H1 (cell line): ENCODE data around the gene BHMT2. TPM values are rescaled to one million over a fixed set of nuclear protein-coding genes. Genes with fewer than 3 reads are reported as not detected.

Experiments used
- CTCF ChIA-PET: fragments of 300-600 bp; sonication (Branson Sonifier 250); formaldehyde crosslinking; loops from one replicate; lab custom pipeline; 2021; ENCODE audit not compliant: partially characterized antibody; lab: Charles Lee
- POLR2A ChIA-PET: fragments of 300-600 bp; sonication (Branson Sonifier 250); formaldehyde crosslinking; loops from one replicate; lab custom pipeline; 2021; ENCODE audit warnings: inconsistent platforms; ENCODE audit not compliant: partially characterized antibody; lab: Charles Lee
- DNase-seq, 2 experiments: peaks; one replicate each; pipeline versions ENCODE4 v3.0.0 to v3.0.0-alpha.2; 2010 to 2022; ENCODE audit warnings: low spot score in 2 of 2, low read depth in 1 of 2, mixed read lengths in 1 of 2
- FAIRE-seq: peaks from 2 replicates; lab custom pipeline; 2011; peaks lifted over from hg19 to GRCh38; lab: Jason Lieb, UNC
- H2AFZ ChIP-seq: 2 replicates; pipeline ENCODE4 v1.8.1; 2012; ENCODE audit warnings: low read length, inconsistent platforms
- H2AK5ac ChIP-seq: 2 replicates; pipeline ENCODE4 v1.6.1; 2013; ENCODE audit warnings: low read depth, low read length
- H2BK120ac ChIP-seq: replicated peaks from 2 replicates; pipeline ENCODE3; 2013; ENCODE audit warnings: low read depth, low read length, inconsistent platforms
- H2BK12ac ChIP-seq: 2 replicates; pipeline ENCODE4 v1.6.1; 2013; ENCODE audit warnings: low read depth, low read length
- H2BK15ac ChIP-seq: 2 replicates; pipeline ENCODE4 v1.6.1; 2013; ENCODE audit warnings: low read length
- H2BK20ac ChIP-seq: 2 replicates; pipeline ENCODE4 v1.6.1; 2013; ENCODE audit warnings: low read length
- H2BK5ac ChIP-seq: 2 replicates; pipeline ENCODE4 v1.6.1; 2013; ENCODE audit warnings: low read depth, low read length
- H3K14ac ChIP-seq: 2 replicates; pipeline ENCODE4 v1.6.1; 2013; ENCODE audit warnings: inconsistent platforms; ENCODE audit not compliant: insufficient read length
- H3K18ac ChIP-seq: 2 replicates; pipeline ENCODE4 v1.6.1; 2013; ENCODE audit warnings: low read length; ENCODE audit errors: extremely low read depth
- H3K23ac ChIP-seq: 2 replicates; pipeline ENCODE4 v1.6.1; 2013; ENCODE audit warnings: inconsistent platforms; ENCODE audit not compliant: insufficient read length
- H3K23me2 ChIP-seq: 2 replicates; pipeline ENCODE4 v1.6.1; 2013; ENCODE audit warnings: low read depth, low read length
- H3K27ac ChIP-seq: 2 replicates; pipeline ENCODE4 v1.6.1; 2011; ENCODE audit warnings: low read depth, low read length, inconsistent platforms
- H3K27me3 ChIP-seq, 4 experiments: replicated peaks in 1 of 4; 1 replicate in 1 of 4; 2 replicates in 3 of 4; pipeline versions ENCODE4 v1.6.1 to v1.8.1; 2011 to 2013; ENCODE audit warnings: low read length in 3 of 4, mild to moderate bottlenecking in 3 of 4, inconsistent platforms in 2 of 4, mixed read lengths in 2 of 4, moderate library complexity in 1 of 4; ENCODE audit not compliant: control insufficient read depth in 3 of 4, insufficient read depth in 3 of 4; ENCODE audit errors: extremely low read depth in 1 of 4
- H3K36me3 ChIP-seq, 4 experiments: 2 replicates each; pipeline versions ENCODE4 v1.6.1 to v1.8.1; 2011 to 2013; ENCODE audit warnings: mild to moderate bottlenecking in 4 of 4, low read length in 3 of 4, moderate library complexity in 2 of 4, control low read depth in 1 of 4, inconsistent platforms in 1 of 4; ENCODE audit not compliant: insufficient read depth in 4 of 4, control insufficient read depth in 2 of 4
- H3K4ac ChIP-seq: replicated peaks from 2 replicates; pipeline ENCODE3; 2013; ENCODE audit warnings: low read length, low read depth, mixed read lengths, inconsistent platforms; ENCODE audit not compliant: insufficient read length
- H3K4me1 ChIP-seq, 4 experiments: replicated peaks in 1 of 4; 1 replicate in 1 of 4; 2 replicates in 3 of 4; pipeline versions ENCODE4 v1.6.1 to v1.8.1; 2011 to 2013; ENCODE audit warnings: low read length in 3 of 4, inconsistent platforms in 2 of 4, mixed read lengths in 1 of 4; ENCODE audit not compliant: insufficient read depth in 4 of 4, control insufficient read depth in 3 of 4
- H3K4me2 ChIP-seq, 2 experiments: 2 replicates each; pipeline versions ENCODE4 v1.6.1 to v1.8.1; 2011 to 2013; ENCODE audit warnings: low read depth in 2 of 2, low read length in 2 of 2, control low read depth in 1 of 2, inconsistent platforms in 1 of 2, mild to moderate bottlenecking in 1 of 2; ENCODE audit not compliant: insufficient read depth in 1 of 2
- H3K4me3 ChIP-seq, 4 experiments: fragments of 200-600, 300-600 bp in 1 of 4; sonication (generic), shearing (Covaris generic), sonication (Bioruptor Twin) in 1 of 4; 2 replicates each; pipeline versions ENCODE4 v1.5.1 to v1.8.1; 2011 to 2016; ENCODE audit warnings: low read length in 4 of 4, low read depth in 3 of 4, control low read depth in 2 of 4, inconsistent platforms in 2 of 4, mild to moderate bottlenecking in 2 of 4, mixed read lengths in 1 of 4, moderate library complexity in 1 of 4; ENCODE audit not compliant: insufficient read depth in 2 of 4; ENCODE audit errors: extremely low read depth in 1 of 4
- H3K56ac ChIP-seq: replicated peaks from 2 replicates; pipeline ENCODE3; 2013; ENCODE audit warnings: low read depth, mild to moderate bottlenecking, mixed read lengths, low read length, inconsistent platforms; ENCODE audit not compliant: insufficient read length
- H3K79me1 ChIP-seq: 2 replicates; pipeline ENCODE4 v1.6.1; 2013; ENCODE audit warnings: low read depth, low read length, control low read depth
- H3K79me2 ChIP-seq, 2 experiments: 2 replicates each; pipeline versions ENCODE4 v1.6.1 to v1.8.1; 2012 to 2013; ENCODE audit warnings: low read length in 2 of 2, mild to moderate bottlenecking in 2 of 2, inconsistent platforms in 1 of 2; ENCODE audit not compliant: insufficient read depth in 2 of 2, control insufficient read depth in 1 of 2
- H3K9ac ChIP-seq, 4 experiments: replicated peaks in 1 of 4; 1 replicate in 1 of 4; 2 replicates in 3 of 4; pipeline versions ENCODE4 v1.6.1 to v1.8.1; 2011 to 2013; ENCODE audit warnings: low read depth in 3 of 4, low read length in 3 of 4, control low read depth in 2 of 4, mild to moderate bottlenecking in 2 of 4, moderate library complexity in 2 of 4, inconsistent platforms in 1 of 4; ENCODE audit errors: extremely low read depth in 1 of 4
- H3K9me3 ChIP-seq, 2 experiments: 2 replicates each; pipeline versions ENCODE4 v1.6.1 to v1.8.1; 2012 to 2013; ENCODE audit warnings: mild to moderate bottlenecking in 2 of 2, moderate library complexity in 2 of 2, control low read depth in 1 of 2, inconsistent platforms in 1 of 2, low read depth in 1 of 2, low read length in 1 of 2, mixed read lengths in 1 of 2; ENCODE audit not compliant: insufficient read depth in 2 of 2
- H4K20me1 ChIP-seq, 2 experiments: replicated peaks in 1 of 2; 2 replicates each; pipeline versions ENCODE3 to v1.8.1; 2011 to 2013; ENCODE audit warnings: inconsistent platforms in 2 of 2, low read length in 2 of 2, mild to moderate bottlenecking in 1 of 2; ENCODE audit not compliant: insufficient read depth in 2 of 2, control insufficient read depth in 1 of 2
- H4K5ac ChIP-seq: 2 replicates; pipeline ENCODE4 v1.6.1; 2013; ENCODE audit warnings: low read length, low read depth, mixed read lengths, inconsistent platforms; ENCODE audit not compliant: insufficient read length
- H4K8ac ChIP-seq: 2 replicates; pipeline ENCODE4 v1.8.0; 2013; ENCODE audit warnings: mild to moderate bottlenecking, moderate library complexity, low read length, inconsistent platforms; ENCODE audit not compliant: insufficient read depth; ENCODE audit errors: extremely low read depth
- H4K91ac ChIP-seq: replicated peaks from 2 replicates; pipeline ENCODE3; 2013; ENCODE audit warnings: low read length, mixed read lengths, inconsistent platforms; ENCODE audit not compliant: insufficient read length
- ATF2 ChIP-seq: IDR thresholded peaks from 2 replicates; pipeline ENCODE4 v1.6.1; 2012; ENCODE audit warnings: low read length, inconsistent platforms
- BCL11A ChIP-seq, 2 experiments: IDR thresholded peaks; one replicate each; pipeline ENCODE4 v1.6.1; 2011; ENCODE audit warnings: low read depth in 2 of 2, low read length in 2 of 2, mild to moderate bottlenecking in 2 of 2
- BRCA1 ChIP-seq: IDR thresholded peaks from 2 replicates; pipeline ENCODE4 v1.6.1; 2012; ENCODE audit warnings: low read depth, low read length, improper control_type of control experiment
- CEBPB ChIP-seq: IDR thresholded peaks from 2 replicates; pipeline ENCODE4 v1.6.1; 2012; ENCODE audit warnings: low read depth, low read length
- CHD2 ChIP-seq: IDR thresholded peaks from 2 replicates; pipeline ENCODE4 v1.6.1; 2012; ENCODE audit warnings: low read length, improper control_type of control experiment
- EP300 ChIP-seq, 2 experiments: IDR thresholded peaks; 1 replicate in 1 of 2; 2 replicates in 1 of 2; pipeline ENCODE4 v1.6.1; 2011 to 2012; ENCODE audit warnings: low read depth in 2 of 2, low read length in 2 of 2, mild to moderate bottlenecking in 2 of 2, borderline replicate concordance in 1 of 2, inconsistent platforms in 1 of 2, moderate library complexity in 1 of 2
- JUND ChIP-seq: IDR thresholded peaks from 2 replicates; pipeline ENCODE4 v1.6.1; 2011; ENCODE audit warnings: mild to moderate bottlenecking, improper control_type of control experiment, low read length
- KDM4A ChIP-seq: IDR thresholded peaks from one replicate; pipeline ENCODE4 v1.7.1; 2012; ENCODE audit warnings: low read depth, mild to moderate bottlenecking, moderate library complexity, low read length, inconsistent platforms; ENCODE audit not compliant: severe bottlenecking
- RXRA ChIP-seq: IDR thresholded peaks from 2 replicates; pipeline ENCODE4 v1.6.1; 2011; ENCODE audit warnings: low read depth, mild to moderate bottlenecking, low read length, moderate library complexity; ENCODE audit not compliant: insufficient read depth
- SIRT6 ChIP-seq: IDR thresholded peaks from one replicate; pipeline ENCODE4 v1.7.1; 2012; ENCODE audit warnings: low read length, inconsistent platforms
- TAF7 ChIP-seq: optimal IDR thresholded peaks from 2 replicates; pipeline ENCODE3; 2011; ENCODE audit warnings: low read depth, mild to moderate bottlenecking, inconsistent platforms, low read length, moderate library complexity, borderline replicate concordance
- polyA plus RNA-seq, 7 experiments: library from polyadenylated mRNA; depleted of rRNA in 3 of 7; stranded (reverse) in 5 of 7; unstranded in 2 of 7; fragments of >200 nt in 5 of 7; fragments of 200-250 nt in 2 of 7; gene quantifications; 1 replicate in 5 of 7; 2 replicates in 1 of 7; 4 replicates in 1 of 7; pipeline versions ENCODE4 v1.2.1 to v1.2.3, GENCODE V29; 2011 to 2013; ENCODE audit warnings: missing spikeins in 2 of 7, mixed read lengths in 2 of 7
- total RNA-seq: library from RNA; stranded (reverse); fragmentation: NEBNext Ultra II Directional; extraction: Animal tissue kit (Norgen Biotek cat#: 25700); gene quantifications from 2 replicates; pipeline ENCODE4 v1.2.1, GENCODE V29; 2021
- TF ChIP-seq, protein P1 (sequence below): IDR thresholded peaks from 2 replicates; pipeline ENCODE4 v1.6.1; 2011; ENCODE audit warnings: low read length, improper control_type of control experiment
- TF ChIP-seq, protein P2 (sequence below): IDR thresholded peaks from 2 replicates; pipeline ENCODE4 v1.6.1; 2012; ENCODE audit warnings: inconsistent platforms

The BHMT2 gene
- total and polyA plus RNA-seq, 2 of the 8 experiments (the other 6 are each of a cell fraction or from before 2014, with no cell fraction given): 0.11 TPM; not detected in 1

- Histone ChIP-seq H3K56ac (no peak overlapping the region), H2BK12ac (no peak overlapping the region), H4K20me1 (no peaks in the 10 kb centered on the region), H2BK20ac (no peak overlapping the region), H3K79me2 (no peaks in the 10 kb centered on the region), H3K9ac (no peak overlapping the region), H3K4me3 (no peak overlapping the region), H3K18ac (no peak overlapping the region), H4K91ac (no peak overlapping the region), H3K27me3 (no peaks in the 10 kb centered on the region), H3K27ac (no peak overlapping the region), H4K5ac (no peak overlapping the region), H3K4me2 (no peak overlapping the region), H2AFZ (no peak overlapping the region), H3K4me1 (no peaks in the 10 kb centered on the region), H3K4ac (no peak overlapping the region), H4K8ac (no peak overlapping the region), H2BK15ac (no peak overlapping the region), H2BK5ac (no peak overlapping the region), H3K14ac (no peak overlapping the region), H3K23me2 (no peaks in the 10 kb centered on the region), H3K23ac (no peak overlapping the region), H2BK120ac (no peak overlapping the region), H3K79me1 (no peaks in the 10 kb centered on the region), H3K9me3 (no peaks in the 10 kb centered on the region), H3K36me3 (no peaks in the 10 kb centered on the region), H2AK5ac (no peak overlapping the region)
- POLR2A ChIA-PET: no interaction called here
- DNase-seq (no peak), FAIRE-seq (no peak)
- CTCF ChIA-PET: interaction anchor here (0.9 to 4.6 kb wide), 5 partner anchors 11 to 532 kb away, joined by 3 to 20 read pairs (median 4); no protein-coding TSS in a partner anchor
- TF ChIP-seq EP300 (IDR thresholded peaks at IDR 0.05; ENCODE audit: borderline replicate concordance in 1 of 2, low read depth in 2 of 2, low read length in 2 of 2) (no peak), SIRT6 (no peak), CHD2 (no peak), CEBPB (no peak), BRCA1 (no peak), KDM4A (no peak), RXRA (no peak), JUND (no peak), ATF2 (no peak), TAF7 (no peak), BCL11A (IDR thresholded peaks at IDR 0.05; ENCODE audit: low read depth in 2 of 2, low read length in 2 of 2) (no peak)
- TF ChIP-seq, protein P1, sequence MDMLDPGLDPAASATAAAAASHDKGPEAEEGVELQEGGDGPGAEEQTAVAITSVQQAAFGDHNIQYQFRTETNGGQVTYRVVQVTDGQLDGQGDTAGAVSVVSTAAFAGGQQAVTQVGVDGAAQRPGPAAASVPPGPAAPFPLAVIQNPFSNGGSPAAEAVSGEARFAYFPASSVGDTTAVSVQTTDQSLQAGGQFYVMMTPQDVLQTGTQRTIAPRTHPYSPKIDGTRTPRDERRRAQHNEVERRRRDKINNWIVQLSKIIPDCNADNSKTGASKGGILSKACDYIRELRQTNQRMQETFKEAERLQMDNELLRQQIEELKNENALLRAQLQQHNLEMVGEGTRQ: no peak
- TF ChIP-seq, protein P2, sequence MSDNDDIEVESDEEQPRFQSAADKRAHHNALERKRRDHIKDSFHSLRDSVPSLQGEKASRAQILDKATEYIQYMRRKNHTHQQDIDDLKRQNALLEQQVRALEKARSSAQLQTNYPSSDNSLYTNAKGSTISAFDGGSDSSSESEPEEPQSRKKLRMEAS: no peak
These were observed 21.1 kb upstream of the BHMT2 start for GRCh38 chr5:79048437-79048836.
